GM12874 (cell line): ENCODE results near the gene PDGFB.

Source experiments
- TF ChIP-seq, protein P1 (sequence below): IDR thresholded peaks from 2 replicates; pipeline ENCODE4 v1.5.1; 2011; ENCODE audit warnings: low read depth, mild to moderate bottlenecking, control low read depth, low read length, moderate library complexity; ENCODE audit not compliant: insufficient read depth

The PDGFB gene

DNA sequence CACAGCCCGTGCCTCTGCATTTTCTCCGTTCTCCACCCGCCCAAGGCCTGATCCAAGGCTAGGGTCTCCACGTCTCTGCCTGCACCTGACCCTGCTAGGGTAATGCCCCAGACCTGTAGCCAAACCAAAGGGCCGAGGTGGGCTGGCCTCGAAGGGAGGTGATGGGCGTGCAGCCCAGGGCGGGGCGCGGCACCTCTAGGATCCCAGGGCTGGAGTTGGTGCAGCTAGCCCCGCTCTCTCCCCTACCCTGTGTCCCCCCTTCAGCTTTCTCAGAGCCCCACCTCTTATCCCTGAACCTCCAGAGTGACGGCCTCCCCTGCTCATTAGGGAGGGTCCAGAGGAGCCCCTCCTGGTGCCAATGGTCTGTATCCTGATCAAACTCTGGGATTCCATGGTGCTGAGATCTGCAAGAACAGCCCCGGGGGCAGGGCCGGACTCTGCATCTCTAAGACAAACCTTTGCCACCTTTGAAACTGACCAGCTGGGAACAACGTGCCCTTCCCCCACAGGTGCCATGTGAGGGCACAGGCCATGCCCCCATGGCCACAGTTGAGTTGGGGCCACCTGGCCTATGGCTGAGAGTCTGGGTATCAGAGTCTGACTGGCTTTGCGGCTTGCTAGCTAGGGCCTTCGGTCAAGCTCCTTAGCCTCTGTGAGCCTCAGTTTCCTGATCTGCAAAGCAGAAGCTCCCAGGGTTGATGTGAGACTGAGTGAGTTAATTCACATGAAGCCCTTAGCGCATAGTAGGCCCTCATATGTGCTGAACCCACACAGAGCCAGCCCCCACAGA is 69.2 kb downstream of the PDGFB start:
- TF ChIP-seq, protein P1, sequence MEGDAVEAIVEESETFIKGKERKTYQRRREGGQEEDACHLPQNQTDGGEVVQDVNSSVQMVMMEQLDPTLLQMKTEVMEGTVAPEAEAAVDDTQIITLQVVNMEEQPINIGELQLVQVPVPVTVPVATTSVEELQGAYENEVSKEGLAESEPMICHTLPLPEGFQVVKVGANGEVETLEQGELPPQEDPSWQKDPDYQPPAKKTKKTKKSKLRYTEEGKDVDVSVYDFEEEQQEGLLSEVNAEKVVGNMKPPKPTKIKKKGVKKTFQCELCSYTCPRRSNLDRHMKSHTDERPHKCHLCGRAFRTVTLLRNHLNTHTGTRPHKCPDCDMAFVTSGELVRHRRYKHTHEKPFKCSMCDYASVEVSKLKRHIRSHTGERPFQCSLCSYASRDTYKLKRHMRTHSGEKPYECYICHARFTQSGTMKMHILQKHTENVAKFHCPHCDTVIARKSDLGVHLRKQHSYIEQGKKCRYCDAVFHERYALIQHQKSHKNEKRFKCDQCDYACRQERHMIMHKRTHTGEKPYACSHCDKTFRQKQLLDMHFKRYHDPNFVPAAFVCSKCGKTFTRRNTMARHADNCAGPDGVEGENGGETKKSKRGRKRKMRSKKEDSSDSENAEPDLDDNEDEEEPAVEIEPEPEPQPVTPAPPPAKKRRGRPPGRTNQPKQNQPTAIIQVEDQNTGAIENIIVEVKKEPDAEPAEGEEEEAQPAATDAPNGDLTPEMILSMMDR: no peak

DNA sequence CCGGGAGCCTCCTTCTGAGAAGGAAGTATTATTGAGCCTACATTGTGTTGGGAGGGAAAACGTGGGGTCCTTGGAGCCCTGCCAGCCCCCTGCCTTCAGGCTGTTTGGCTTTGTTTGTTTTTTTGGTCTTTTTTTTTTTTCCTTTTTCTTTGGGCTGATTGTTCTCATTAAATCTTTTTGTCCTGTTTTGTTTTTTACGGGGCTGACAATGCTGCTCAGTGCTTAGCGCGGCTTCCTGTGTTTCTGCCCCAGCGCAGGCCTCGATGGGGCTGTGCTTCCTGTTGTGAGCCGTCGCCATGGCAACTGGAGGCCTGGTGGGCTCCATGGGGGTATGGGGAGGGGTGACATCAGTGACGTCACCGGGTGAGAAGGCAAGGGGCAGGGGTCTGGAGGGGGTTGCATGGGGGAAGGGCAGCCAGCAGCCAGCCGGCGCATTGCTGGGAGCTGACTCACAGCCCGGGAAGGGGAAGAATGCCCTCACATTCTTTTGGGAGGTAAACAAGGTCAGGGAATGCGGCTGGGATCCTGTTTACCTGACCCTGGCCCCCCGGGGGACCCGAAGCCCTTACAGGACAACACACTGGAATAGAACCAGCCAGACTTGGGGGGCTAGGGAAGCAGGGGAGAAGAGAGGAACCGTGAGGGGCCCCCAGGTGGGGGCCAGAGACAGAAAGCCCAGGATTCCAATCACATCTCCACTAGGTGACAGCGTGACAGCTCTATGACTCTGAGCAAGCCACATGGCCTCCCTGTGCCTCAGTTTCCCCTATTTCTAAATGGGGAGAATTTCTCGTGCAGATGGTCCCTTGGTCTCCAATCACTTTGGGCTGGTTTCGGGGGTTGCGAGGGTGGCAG is 70.1 kb downstream of the PDGFB start:
- TF ChIP-seq, protein P1: no peak

DNA sequence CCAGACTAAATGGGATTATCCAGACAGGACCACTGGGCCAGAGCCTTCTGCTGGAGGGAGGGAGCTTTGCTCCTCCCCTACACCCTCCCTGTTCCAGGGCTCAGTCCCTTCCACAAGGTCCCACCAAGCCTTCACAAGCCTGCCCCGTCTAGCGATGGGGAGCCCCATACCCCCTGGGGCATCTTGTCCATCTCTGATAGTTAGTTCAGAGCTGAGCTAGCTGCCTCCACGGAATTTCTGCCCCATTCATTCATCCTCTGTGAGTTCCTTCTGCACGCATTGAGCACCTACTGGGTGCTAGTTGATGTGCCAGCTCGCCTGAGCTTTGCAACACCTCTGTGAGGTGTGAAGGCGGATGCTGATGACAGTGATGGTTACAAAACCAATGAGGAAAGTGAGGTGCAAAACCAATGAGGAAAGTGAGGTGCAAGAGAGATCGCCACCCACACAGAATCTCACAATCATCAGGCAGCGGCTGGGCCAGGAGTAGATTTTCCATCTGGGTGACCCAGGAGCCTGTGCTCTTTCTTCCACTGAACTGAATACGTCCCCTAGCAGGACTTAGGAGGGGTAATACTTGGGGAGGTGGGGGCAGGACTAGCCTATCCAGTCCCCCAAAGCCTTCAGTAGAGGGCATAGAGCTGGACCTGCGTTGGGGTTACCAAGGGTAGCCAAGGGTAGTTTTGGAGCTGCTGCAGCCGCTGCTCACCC is 70.8 kb downstream of the PDGFB start:
- TF ChIP-seq, protein P1: no peak
